Nephron progenitor cell (in vitro differentiated cells): ENCODE data around the gene ZNF670.

Experiments used
- DNase-seq: peaks from one replicate; pipeline ENCODE4 v3.0.0; 2021
- H3K27ac Mint-ChIP-seq: 2 replicates; pipeline ENCODE4 v1.8.0; 2021; ENCODE audit warnings: mild to moderate bottlenecking, moderate library complexity, mixed read lengths
- H3K27me3 Mint-ChIP-seq: 2 replicates; pipeline ENCODE4 v1.8.0; 2021; ENCODE audit warnings: mild to moderate bottlenecking, low read depth, mixed read lengths; ENCODE audit not compliant: poor library complexity
- H3K36me3 Mint-ChIP-seq: 2 replicates; pipeline ENCODE4 v1.8.0; 2021; ENCODE audit warnings: low read depth, mixed read lengths
- H3K4me1 Mint-ChIP-seq: 2 replicates; pipeline ENCODE4 v1.8.0; 2021; ENCODE audit warnings: mixed read lengths
- H3K4me3 Mint-ChIP-seq: 2 replicates; pipeline ENCODE4 v1.8.0; 2021; ENCODE audit warnings: mild to moderate bottlenecking, moderate library complexity, mixed read lengths
- H3K9me3 Mint-ChIP-seq: 2 replicates; pipeline ENCODE4 v1.8.0; 2021; ENCODE audit warnings: mild to moderate bottlenecking, moderate library complexity, mixed read lengths
- CTCF ChIP-seq: fragments of 200-600 bp; sonication (generic); IDR thresholded peaks from 2 replicates; pipeline ENCODE4 v1.5.0; 2021; ENCODE audit warnings: antibody characterized with exemption

Gene ZNF670

GRCh38 chr1:247118946-247119446 is 40.4 kb upstream of the ZNF670 start:
- Mint-ChIP-seq H3K4me1 (no peaks in the 10 kb centered on the region), H3K36me3 (peaks cover 4% of the 10 kb centered on the region), H3K27me3 (peaks cover 4% of the 10 kb centered on the region), H3K4me3 (no peak overlapping the region), H3K9me3 (peaks cover 26% of the 10 kb centered on the region), H3K27ac (no peak overlapping the region)
- peak; percentile 46 for DNase-seq
- TF ChIP-seq CTCF = no peak

GRCh38 chr1:247115545-247115944 is 36.9 kb upstream of the ZNF670 start:
- Mint-ChIP-seq H3K27me3 (peaks cover 10% of the 10 kb centered on the region), H3K36me3 (peaks cover 5% of the 10 kb centered on the region), H3K4me3 (no peak overlapping the region), H3K9me3 (peaks cover 18% of the 10 kb centered on the region), H3K4me1 (peaks cover 14% of the 10 kb centered on the region), H3K27ac (no peak overlapping the region)
- TF ChIP-seq CTCF = no peak
- no peak for DNase-seq

GRCh38 chr1:247115141-247115510 is 36.5 kb upstream of the ZNF670 start:
- no peak for TF ChIP-seq CTCF
- Mint-ChIP-seq H3K27ac (peak overlapping the region; percentile 74), H3K4me1 (peaks cover 15% of the 10 kb centered on the region), H3K36me3 (peaks cover 6% of the 10 kb centered on the region), H3K27me3 (peaks cover 10% of the 10 kb centered on the region), H3K9me3 (peaks cover 19% of the 10 kb centered on the region), H3K4me3 (no peak overlapping the region)
- DNase-seq = no peak

GRCh38 chr1:247114351-247115140 is 35.9 kb upstream of the ZNF670 start:
- Mint-ChIP-seq H3K36me3 (peaks cover 11% of the 10 kb centered on the region), H3K9me3 (peaks cover 21% of the 10 kb centered on the region), H3K4me1 (peaks cover 19% of the 10 kb centered on the region), H3K27ac (no peak overlapping the region), H3K27me3 (peaks cover 14% of the 10 kb centered on the region), H3K4me3 (no peak overlapping the region)
- no peak for DNase-seq
- no peak for TF ChIP-seq CTCF

- Mint-ChIP-seq H3K27ac (no peak overlapping the region), H3K4me3 (peak overlapping the region; percentile 70)
Measured at GRCh38 chr1:247113733-247114271, 35.2 kb upstream of the ZNF670 start.

More at GRCh38 chr1:247113733-247114271, 35.2 kb upstream of the ZNF670 start:
- Mint-ChIP-seq H3K36me3 (peaks cover 19% of the 10 kb centered on the region), H3K9me3 (peaks cover 25% of the 10 kb centered on the region), H3K4me1 (peaks cover 20% of the 10 kb centered on the region), H3K27me3 (peaks cover 14% of the 10 kb centered on the region)
- no peak for TF ChIP-seq CTCF
- DNase-seq = no peak
